Inferior parietal cortex (tissue), 1 donor: ENCODE measurements around the gene RCAN2.

Experiments used
- DNase-seq: peaks from one replicate; pipeline ENCODE4 v3.0.0-alpha.2; 2016; ENCODE audit errors: extremely low spot score

Gene RCAN2

GRCh38 chr6:46254946-46255345 is 236.3 kb downstream of the RCAN2 start:
- no peak for DNase-seq

- DNase-seq: no peak
Measured at GRCh38 chr6:46254331-46254730, 236.9 kb downstream of the RCAN2 start.

- no peak for DNase-seq
Measured at GRCh38 chr6:46251583-46252339, 239.5 kb downstream of the RCAN2 start.

- no peak for DNase-seq
Measured at GRCh38 chr6:46248143-46248542, 243.1 kb downstream of the RCAN2 start.

- DNase-seq: no peak
Measured at GRCh38 chr6:46246727-46247126, 244.5 kb downstream of the RCAN2 start.

GRCh38 chr6:46246081-46246480 is 245.2 kb downstream of the RCAN2 start:
- no peak for DNase-seq

GRCh38 chr6:46244670-46245069 is 246.6 kb downstream of the RCAN2 start:
- no peak for DNase-seq

GRCh38 chr6:46243754-46244153 is 247.5 kb downstream of the RCAN2 start:
- no peak for DNase-seq

- DNase-seq: no peak
Measured at GRCh38 chr6:46242921-46243320, 248.3 kb downstream of the RCAN2 start.

- DNase-seq: no peak
Measured at GRCh38 chr6:46240866-46241565, 250.2 kb downstream of the RCAN2 start.

- DNase-seq: no peak
Measured at GRCh38 chr6:46236752-46237151, 254.5 kb downstream of the RCAN2 start.

- no peak for DNase-seq
Measured at GRCh38 chr6:46235242-46235641, 256.0 kb downstream of the RCAN2 start.

- no peak for DNase-seq
Measured at GRCh38 chr6:46234700-46235099, 256.5 kb downstream of the RCAN2 start.

GRCh38 chr6:46234156-46234556 is 257.1 kb downstream of the RCAN2 start:
- DNase-seq: no peak

- DNase-seq: no peak
Measured at GRCh38 chr6:46233129-46233528, 258.1 kb downstream of the RCAN2 start.

- DNase-seq: no peak
Measured at GRCh38 chr6:46222286-46222685, 269.0 kb downstream of the RCAN2 start.

GRCh38 chr6:46221222-46221793 is 269.9 kb downstream of the RCAN2 start:
- peak; percentile 89 for DNase-seq

- DNase-seq: no peak
Measured at GRCh38 chr6:46220352-46221221, 270.7 kb downstream of the RCAN2 start.

GRCh38 chr6:46219661-46220060 is 271.6 kb downstream of the RCAN2 start:
- no peak for DNase-seq

- DNase-seq: no peak
Measured at GRCh38 chr6:46218457-46218856, 272.8 kb downstream of the RCAN2 start.

GRCh38 chr6:46217671-46218131 is 273.5 kb downstream of the RCAN2 start:
- peak; percentile 78 for DNase-seq

GRCh38 chr6:46216879-46217278 is 274.4 kb downstream of the RCAN2 start:
- DNase-seq: no peak
